Measurements from ENCODE around the gene INTS7.

DNA sequence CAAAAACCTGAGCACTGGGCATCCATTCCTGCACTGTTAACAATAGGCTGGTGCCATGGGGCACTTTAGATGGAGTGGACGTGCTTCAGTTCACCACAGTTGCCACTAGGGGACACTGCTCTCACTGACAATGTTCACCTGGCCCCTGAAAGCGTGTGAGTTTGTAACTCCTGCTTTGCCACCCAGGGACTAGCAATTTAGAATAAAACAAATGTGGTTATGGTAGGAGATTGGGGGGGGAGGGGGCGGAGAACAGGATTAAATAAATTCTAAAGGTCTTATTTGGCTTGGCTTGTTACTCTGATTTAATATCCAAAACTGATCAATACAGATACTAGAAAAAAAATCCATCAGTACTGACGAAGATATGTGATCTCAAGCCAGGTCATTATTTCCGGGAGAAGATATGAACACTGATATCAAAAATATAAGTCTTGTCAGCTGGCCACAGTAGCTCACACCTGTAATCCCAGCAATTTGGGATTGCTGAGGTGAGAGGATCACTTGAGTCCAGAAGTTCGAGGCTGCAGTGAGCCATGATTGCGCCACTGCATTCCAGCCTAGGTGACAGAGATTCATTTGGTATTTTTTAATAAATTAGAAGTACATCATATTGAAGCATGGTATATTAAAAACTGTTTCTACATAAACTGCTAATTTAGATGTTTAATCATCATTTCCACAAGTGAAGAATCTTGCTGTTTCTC, 23.2 kb downstream of the INTS7 start:
- TF ChIP-seq, protein P1, sequence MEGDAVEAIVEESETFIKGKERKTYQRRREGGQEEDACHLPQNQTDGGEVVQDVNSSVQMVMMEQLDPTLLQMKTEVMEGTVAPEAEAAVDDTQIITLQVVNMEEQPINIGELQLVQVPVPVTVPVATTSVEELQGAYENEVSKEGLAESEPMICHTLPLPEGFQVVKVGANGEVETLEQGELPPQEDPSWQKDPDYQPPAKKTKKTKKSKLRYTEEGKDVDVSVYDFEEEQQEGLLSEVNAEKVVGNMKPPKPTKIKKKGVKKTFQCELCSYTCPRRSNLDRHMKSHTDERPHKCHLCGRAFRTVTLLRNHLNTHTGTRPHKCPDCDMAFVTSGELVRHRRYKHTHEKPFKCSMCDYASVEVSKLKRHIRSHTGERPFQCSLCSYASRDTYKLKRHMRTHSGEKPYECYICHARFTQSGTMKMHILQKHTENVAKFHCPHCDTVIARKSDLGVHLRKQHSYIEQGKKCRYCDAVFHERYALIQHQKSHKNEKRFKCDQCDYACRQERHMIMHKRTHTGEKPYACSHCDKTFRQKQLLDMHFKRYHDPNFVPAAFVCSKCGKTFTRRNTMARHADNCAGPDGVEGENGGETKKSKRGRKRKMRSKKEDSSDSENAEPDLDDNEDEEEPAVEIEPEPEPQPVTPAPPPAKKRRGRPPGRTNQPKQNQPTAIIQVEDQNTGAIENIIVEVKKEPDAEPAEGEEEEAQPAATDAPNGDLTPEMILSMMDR (conservative IDR thresholded peaks at IDR 0.05; ENCODE audit: low read length) = peak; percentile 96
- TF ChIP-seq EZH2phosphoT487 (IDR thresholded peaks at IDR 0.05; ENCODE audit: borderline replicate concordance) = no peak
